Activated T-cell treated with anti-CD3 and anti-CD28 coated beads for 1 hour (primary cell): ENCODE results near the gene CAPN5.
"Not testable (repeated sequence)": the region's sequence is repeated elsewhere in the genome, so short reads cannot be mapped to it uniquely, and the experiment has no call there.

Source experiments
- DNase-seq: peaks from one replicate; pipeline ENCODE4 v3.0.0-alpha.2; 2020; ENCODE audit warnings: low read depth

Gene CAPN5

DNA sequence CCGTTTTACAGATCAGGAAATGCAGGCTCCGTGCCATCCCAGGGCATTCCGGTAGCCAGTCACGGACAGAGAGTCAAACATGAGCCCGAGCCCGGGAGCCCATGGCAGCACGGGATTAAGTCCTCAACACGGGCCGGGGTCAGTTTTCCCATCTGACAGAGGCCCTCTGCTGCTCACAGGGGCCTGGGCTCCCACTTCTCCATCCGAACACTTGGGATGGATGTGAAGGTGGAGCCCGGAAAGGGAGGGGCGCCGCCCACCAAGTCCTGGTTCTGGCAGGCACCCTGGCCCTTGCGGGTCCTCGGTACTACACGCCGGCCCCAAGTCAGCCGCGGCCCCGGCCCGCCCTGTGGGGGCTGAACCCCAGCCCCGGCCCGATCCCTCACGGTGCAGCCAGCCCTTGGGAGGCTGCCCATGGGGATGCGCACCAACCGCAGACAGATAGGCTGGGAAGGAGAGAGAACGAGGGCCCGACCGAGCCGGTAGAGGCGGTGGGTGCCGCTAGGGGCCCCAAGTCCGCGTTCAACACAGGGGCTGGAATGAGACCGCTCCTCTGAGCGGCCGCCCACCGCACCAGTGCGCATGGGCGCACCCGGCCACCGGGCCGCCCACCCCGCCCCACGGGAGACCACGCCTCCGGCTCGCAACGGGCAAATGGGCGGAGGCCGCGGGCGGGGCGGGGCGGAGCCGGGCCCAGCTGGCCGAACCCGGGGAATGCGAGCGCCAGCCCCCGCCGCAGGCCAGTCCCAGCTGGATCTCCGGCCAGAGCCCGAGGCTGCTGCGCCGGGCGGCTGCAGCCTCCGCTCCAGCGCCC, at the start of gene CAPN5:
Gene CAPN5 (plus strand): TSS at position 743 of the 814 bp plus-strand sequence. CDS start 17,916 bp downstream, outside the sequence.
- DNase-seq: peak; percentile 86

DNA sequence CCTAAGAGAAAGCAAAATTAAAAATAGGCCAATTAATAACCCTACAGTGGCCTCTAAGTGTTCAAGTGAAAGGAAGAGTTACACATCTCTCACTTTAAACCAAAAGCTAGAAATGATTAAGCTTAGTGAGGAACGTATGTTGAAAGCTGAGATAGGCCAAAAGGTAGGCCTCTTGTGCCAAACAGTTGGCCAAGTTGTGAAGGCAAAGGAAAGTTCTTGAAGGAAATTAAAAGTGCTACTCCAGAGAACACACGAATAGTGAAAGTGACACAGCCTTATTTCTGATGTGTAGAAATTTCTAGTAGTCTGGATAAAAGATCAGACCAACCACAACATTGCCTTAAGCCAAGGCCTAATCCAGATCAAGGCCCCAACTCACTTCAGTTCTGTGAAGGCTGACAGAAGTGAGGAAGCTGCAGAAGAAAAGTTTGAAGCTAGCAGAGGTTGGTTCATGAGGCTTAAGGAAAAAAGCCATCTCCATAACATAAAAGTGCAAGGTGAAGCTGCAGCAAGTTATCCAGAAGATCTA, 48.3 kb upstream of the CAPN5 start:
- not testable (repeated sequence) for DNase-seq

DNA sequence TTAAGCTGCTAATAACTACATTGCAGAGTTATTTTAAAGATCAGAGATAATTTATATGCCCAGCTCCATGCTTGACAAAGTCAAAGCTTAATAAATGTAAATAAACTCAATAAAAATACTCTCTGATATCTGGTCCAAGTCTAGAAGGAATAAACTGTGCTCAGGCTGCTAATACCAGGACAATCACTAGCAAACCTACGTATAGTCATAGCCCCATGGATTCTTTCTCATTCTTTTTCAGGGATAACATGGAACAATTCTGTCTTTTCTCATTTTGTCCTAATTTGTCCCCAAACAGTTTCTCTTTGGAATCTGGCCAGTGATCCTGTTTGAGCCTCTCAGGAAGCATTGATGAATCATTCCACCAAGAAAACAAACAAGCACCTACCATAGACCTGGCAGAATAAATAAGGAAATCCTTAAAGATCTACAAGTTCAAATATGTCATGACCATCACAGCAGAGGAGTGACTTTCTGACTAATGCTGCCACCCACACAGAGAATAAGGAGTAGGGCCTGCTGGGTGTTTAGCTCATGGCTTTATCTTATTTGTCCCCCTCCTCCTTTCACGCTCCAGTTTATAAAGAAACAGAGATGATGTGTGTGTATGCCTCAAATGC, 46.7 kb upstream of the CAPN5 start:
- DNase-seq: no peak

DNA sequence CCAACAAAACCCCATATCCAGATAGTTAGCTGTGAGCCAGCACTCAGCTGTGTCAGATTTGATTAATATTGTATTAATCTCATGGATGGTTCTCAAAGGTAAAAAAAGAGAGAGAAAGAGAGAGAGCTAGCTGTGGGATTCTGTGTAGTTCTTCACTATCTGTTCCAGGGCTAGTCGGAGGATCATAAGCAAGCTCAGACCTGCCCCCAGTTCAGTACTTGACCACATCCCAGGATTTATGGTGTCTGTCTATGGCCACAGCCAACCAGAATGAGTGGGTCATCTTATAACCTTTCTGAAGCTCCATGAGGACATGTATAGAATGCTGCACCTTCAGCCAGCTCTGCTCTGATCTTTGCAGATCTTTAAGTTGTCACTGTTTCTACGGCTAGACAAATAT, 46.0 kb upstream of the CAPN5 start:
- no peak for DNase-seq

DNA sequence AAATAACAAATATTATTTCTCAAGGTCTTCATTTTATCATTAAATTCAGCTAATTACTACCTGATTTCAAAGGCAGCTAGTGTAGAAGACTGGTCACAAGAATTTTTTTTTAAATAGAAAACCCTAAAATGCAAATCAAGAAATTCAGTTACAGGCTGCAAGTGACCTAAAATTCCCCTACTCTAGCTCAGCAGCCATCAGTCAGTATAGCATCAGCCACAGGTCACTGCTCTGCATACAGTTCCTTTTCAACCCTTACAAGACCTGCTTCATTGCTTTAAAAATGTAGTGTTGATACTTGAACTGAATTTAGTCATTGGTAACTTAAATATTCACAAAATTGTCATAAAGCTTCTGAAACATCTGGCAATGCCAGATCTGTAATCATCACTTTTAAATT, 42.0 kb upstream of the CAPN5 start:
- no peak for DNase-seq

DNA sequence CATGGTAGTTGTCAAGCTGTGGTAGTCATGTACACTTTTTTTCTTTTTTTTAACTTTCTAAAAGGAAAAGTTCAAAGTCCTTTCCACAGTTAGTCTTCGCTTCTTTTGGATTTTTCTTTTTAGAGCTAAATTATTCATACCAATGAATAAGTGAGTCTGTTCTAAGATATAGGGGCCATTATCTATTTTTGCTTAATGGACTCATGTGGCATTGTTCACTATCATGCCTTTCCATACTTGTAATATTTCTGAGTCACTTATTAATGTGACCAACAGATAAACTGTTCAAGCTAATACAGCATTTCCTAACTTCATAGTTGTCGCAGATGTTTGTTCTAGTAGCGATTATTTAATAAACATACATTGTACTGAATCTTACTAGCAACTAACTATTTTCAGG, 40.5 kb upstream of the CAPN5 start:
- no peak for DNase-seq

DNA sequence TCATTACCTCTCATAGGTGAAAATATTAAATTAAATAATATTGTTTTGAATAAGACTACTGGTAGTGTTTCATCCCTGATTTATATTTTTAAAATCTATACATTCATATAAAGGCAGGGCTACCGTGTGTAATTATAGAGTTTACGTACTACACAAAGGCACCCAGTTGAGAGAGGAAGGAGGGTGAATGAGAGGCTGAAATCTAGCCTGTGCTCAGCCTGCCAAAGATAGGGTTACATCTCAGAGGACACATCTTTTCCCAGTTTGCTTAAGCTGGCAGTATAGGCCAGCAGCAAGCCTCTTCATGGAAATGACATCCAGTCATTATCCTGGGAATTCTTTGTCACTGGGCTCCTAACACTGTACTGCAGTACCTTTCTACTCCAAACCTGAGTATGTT, 40.0 kb upstream of the CAPN5 start:
- DNase-seq: no peak

DNA sequence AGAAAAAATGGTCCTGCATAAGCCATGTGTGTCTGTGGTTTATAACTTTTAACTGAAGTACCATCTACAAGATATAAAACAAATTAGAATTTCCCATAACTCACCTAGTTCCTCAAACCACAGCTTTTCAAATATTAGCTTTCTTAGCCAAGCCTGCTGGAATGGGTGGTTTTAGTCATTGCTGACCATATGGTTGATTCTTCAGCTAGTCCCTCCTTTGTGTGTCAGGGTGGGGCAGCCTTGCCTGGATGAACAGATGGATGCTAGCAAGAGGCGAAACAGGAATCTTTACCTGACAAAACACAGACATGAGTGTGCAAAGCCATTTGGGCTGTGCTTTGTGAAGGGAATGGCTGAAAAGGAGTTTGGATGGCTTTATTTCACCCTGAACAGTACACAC, 39.5 kb upstream of the CAPN5 start:
- no peak for DNase-seq

DNA sequence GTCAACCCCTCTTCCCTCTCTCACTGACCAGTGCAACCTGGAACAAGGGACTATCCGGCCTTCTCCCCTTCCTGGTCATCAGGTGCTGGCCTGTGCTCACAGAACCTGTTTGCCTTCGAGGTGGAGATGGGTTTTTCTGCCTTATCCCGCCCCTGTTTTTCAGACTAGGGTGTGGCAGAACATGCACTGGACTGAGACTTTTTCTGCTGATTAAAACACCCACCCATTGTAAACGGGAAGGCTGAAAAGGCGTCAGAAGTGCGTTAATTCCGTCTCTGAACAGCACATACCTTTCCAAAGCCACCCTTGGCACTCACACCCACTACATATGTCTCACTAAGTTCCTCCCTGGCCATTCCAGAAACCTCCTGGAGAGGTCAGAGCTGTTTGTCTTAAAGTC, 36.9 kb upstream of the CAPN5 start:
- DNase-seq: no peak

DNA sequence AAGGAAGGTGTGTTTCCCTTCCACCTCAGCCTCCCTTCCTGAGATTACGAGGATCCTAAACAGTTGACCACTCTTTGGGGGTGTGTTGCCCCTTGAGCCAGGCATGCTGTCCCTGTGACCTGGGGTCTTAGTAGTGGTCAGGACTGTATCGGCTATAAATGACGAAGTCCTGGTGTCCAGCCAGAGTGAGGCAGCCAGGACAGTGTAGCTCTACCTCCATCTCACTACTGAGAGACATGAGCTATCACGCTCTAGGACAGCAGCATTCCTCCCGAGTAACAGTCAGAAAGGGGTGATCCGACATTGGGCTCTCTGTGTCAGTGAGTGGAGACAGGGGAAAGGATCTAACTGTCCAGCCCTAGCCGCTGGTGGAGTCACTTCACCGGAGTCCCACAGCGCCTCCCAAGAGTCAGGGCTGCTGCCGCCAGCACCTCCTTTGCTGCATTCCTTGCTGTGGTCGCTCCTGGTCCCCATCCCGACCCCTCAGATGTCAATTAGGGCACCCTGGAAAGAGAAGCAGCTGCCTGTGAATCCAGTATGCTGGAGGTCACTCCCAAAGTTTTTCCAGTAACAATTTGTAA, 35.8 kb upstream of the CAPN5 start:
- no peak for DNase-seq

DNA sequence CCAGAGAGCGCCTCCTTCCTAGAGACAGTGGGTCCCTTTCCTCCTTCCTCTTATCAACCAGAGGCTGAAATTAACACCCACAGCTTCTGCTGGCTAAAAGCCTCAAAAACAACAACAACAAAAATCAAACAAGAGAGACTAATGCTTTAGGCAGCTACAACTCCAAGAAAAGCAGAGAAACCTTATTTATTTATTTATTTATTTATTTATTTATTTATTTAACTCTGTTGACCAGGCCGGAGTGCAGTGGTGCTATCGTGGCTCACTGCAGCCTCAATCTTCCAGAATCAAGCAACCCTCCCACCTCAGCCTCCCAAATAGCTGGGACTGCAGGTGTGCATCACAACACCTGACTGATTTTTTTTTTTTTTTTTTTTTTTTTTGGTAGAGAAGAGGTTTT, 35.2 kb upstream of the CAPN5 start:
- no peak for DNase-seq

DNA sequence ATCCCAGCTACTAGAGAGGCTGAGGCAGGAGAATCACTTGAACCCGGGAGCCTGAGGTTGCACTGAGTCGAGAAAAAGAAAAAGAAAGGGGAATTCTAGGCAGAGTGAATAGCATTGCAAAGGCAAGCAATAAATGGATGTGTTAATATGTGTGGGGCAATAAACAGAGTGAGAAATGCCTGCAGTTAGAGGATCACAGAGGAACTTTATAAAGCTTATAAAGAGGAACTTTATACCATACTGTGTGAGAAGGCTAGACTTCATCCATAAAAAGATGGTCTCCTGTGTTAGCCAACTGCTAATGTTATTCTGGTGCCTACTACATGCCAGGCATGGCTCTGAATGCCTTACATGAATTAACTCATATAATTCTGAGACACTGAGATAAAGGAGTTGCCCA, 31.7 kb upstream of the CAPN5 start:
- no peak for DNase-seq

DNA sequence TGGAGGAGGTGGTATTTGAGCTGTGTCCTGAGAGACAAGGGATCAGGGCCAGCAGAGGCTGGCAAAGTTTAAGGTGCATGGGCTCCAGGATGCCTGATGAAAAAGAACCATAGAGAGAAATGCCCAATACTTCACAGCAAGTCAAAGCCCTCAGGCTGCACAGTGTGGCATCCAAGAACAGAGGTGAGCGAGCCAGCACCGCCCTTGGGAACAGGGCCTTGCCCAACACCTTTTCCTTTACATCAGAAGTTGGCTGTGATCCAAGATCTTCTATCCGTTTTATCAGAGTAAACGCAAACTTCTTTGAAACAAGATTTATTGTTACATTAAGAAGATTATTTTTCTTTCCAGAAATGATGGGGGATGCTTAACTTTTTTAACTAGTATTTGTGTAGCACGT, 31.2 kb upstream of the CAPN5 start:
- DNase-seq: no peak

DNA sequence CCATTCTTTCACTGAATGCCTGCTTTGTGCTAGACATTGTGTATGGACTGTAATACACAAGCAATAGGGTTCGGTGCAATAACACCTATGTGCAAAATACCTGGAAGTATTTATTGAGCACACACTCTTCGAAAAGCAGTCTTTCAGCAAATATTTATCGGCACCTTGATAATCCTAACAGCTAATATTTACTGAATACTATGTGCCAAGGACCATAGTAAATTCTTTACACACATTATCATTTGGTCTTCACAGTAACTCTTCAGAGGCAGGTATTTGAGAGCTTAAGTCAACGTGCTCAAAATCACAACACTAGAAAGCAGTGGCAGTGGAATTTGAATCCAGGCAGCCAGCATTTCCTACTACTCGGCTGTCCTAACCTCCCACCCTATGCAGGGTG, 30.4 kb upstream of the CAPN5 start:
- no peak for DNase-seq

DNA sequence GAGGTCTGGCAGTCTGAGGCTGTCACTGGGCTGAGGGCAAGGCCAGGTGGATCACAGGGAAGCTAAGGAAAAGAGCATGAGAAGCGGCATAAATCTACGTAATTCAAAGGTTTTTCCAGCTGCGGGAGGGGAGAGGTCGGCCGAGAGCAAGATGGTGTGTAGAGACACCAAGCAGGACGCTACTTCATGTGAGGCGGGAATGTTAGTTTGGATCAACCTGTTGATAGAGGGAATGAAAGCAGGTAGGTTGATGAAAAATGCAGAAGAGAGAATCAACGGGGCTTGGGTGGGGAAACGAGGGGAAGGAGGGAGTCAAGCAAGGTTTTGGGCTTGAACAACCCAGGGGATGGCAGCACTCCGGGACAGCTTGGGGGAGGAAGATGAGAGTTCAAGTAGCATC, 29.7 kb upstream of the CAPN5 start:
- DNase-seq: no peak

DNA sequence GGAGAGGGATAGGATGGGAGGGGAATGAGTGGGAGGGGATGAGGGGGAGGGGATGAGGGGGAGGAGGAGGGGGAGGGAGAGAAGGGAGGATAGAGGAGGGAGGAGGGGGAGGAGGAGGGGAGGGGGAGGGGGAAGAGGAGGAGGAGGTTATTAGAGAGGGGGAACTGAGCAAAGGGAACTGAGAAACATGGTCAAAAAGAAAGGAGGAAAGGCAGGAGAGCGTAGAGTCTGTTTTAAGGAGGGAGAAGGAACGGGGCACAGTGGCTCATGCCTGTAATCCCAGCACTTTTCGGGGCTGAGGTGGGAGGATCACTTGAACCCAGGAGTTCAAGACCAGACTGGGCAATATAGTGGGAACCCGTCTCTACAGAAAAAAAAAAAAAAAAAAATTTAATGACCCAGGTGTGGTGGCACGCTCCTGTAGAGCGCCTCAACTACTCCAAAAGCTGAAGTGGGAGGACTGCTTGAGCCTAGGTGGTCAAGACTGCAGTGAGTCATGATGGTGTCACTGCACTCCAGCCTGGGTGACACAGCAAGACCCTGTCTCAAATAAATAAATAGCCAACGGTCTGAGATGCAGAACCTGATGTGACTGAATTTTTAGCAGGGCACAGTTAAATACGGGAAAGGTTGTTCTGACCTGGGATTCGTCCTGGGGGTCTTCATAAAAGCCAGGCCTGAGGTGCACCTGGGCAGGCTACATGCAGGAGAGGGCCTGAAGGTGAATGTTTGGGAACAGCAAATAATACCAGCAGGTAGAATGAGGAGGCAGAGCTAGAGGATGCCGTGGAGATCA, 28.5 kb upstream of the CAPN5 start:
- no peak for DNase-seq

DNA sequence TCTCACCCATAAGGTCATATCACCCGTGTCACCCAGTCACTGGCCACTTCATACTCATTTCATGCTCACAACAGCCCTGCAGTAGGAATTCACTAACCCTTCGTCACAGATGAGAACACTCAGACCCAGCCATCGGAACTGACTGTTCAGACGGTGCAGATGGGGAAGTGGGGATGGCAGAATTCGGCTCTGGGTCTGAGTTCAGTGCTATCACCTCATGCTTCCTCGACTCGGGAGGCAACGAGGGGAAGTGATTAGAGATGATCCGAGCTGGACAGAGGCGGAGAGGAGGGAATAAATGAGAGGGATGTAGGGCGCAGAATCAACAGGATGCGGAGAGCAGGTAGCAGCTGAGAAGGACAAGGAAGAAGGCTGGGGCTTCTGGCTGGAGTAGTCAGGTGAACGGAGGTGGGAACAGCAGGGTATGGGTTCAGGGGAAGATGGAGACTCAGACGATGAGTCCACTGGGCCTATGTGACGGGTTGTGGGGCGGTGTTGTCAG, 27.9 kb upstream of the CAPN5 start:
- no peak for DNase-seq

DNA sequence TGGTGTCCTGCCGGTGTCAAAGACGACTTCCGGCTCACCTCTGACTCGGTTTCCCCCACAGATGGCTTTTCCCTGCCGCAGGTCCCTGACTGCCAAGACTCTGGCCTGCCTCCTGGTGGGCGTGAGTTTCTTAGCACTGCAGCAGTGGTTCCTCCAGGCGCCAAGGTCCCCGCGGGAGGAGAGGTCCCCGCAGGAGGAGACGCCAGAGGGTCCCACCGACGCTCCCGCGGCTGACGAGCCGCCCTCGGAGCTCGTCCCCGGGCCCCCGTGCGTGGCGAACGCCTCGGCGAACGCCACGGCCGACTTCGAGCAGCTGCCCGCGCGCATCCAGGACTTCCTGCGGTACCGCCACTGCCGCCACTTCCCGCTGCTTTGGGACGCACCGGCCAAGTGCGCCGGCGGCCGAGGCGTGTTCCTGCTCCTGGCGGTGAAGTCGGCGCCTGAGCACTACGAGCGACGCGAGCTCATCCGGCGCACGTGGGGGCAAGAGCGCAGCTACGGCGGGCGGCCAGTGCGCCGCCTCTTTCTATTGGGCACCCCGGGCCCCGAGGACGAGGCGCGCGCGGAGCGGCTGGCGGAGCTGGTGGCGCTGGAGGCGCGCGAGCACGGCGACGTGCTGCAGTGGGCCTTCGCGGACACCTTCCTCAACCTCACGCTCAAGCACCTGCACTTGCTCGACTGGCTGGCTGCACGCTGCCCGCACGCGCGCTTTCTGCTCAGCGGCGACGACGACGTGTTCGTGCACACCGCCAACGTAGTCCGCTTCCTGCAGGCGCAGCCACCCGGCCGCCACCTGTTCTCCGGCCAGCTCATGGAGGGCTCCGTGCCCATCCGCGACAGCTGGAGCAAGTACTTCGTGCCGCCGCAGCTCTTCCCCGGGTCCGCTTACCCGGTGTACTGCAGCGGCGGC, 27.0 kb upstream of the CAPN5 start:
- no peak for DNase-seq

DNA sequence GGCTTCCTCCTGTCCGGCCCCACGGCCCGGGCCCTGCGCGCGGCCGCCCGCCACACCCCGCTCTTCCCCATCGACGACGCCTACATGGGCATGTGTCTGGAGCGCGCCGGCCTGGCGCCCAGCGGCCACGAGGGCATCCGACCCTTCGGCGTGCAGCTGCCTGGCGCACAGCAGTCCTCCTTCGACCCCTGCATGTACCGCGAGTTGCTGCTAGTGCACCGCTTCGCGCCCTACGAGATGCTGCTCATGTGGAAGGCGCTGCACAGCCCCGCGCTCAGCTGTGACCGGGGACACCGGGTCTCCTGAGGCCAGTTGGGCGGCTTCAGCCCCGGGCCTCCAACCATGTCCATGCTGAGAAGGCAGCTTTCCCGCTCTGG, 26.4 kb upstream of the CAPN5 start:
- DNase-seq: no peak

DNA sequence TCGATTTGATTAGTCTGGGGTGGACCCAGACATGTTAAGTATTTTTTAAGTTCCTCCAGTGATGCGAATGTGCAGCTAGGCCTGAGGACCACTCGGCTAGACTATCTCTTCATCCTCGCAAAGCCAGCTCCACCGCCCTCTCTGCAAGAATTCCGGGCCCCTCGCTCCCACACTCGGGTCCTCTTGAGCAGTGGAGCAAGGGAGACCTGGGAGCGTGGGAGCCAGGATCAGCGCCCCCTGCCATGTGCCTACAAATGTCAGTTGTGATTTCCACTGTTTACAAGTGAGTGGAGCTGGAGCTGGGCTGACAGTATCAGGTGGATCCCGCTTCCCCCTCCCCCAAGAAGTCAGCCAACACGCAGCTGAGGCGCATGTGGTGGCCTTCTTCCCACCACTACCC, 25.9 kb upstream of the CAPN5 start:
- no peak for DNase-seq

DNA sequence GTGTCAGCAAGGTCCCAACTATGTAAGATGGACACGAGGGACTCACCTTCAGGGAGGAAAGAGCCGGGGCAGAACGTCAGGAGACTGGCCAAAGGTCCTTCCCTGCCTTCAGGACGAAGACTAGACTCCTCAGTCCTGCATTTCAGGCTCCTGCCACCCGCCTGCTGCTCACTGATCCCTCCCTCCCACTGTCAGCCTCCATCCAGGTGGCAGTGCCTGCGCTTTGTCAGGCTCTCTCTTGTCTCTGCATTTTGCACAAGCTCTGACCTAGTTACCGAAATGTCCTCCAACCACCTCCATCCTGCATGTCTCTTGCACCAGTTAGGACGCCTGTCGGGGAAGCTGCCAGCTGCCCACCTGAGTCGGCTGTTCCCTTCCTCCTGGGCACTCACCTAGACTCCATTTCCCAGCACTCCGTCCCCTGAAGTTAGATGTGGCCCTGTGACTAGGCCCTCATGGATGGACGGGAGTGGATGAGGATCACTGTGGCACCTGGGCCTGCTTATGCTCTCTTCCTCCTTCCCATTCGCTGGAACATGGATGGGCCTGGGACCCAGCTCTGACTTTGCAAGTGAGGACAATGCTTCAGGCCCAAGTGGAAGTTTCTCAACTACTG, 24.6 kb upstream of the CAPN5 start:
- DNase-seq: no peak
